Stimulated activated naive CD4-positive, alpha-beta T cell (primary cell): ENCODE data around the gene DCXR.

ENCODE experiments used
- DNase-seq, 6 experiments: peaks; one replicate each; lab custom pipeline; 2025; lab: John Stamatoyannopoulos, UW

Gene DCXR

DNA sequence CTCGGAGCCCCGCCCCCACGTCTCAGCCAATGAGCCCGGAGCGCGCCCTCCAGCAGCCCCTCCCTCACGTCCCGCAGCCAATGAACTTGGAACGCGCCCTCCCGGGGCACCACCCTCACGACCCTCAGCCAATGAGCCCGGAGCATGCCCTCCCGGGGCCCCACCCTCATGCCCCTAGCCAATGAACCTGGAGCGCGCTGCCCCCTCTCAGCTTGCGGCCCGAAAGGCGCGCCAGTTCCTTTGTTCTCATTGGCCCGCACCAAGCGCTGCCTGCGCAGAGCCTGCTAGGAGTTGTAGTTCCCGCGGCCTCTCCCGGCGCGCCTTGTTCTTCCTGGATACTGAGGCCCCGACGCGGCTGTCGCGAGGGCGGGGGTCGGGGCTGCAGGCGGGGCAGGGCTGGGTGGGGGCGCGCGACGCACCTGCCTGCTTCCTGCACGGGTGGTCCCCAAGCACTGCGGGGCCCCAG is 14.5 kb downstream of the DCXR start, which contains the start of gene LRRC45:
Gene LRRC45 (plus strand): TSS at position 325 of the 466 bp plus-strand sequence. CDS start 339 bp downstream, outside the sequence.
- DNase-seq, result peak; percentile 98 to 100 (median 99)

DNA sequence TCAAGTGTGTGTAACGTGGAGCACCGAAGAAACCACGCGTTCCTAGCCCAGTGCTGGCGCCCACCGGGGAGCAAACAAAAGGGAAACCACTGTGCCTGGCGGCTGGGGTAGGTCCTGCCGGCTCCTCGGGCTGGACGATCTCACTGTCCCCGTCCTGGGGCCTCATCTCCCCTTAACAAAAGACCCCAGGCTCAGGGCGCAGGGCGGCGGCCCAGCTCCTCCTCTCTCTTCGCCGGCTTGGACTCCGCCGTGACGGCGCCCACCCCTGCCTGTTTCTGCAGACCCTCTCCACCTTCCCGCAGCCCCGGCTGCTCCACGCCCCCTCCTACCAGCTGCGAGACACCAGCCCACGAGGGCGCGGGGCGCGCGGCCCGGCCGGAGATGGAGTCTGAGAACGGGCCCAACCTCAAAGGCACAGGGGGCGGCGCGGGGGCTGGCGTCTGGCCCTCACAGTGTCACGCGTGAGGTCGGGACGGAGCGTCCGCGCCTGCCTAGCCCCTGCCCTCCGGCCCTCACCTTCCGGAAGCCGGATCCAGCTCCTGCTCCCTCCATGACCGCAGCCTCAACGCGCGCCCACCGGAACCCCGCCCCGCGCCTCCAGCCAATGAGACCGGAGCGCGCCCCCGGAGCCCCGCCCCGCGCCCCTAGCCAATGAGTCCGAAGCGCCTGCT is 15.1 kb downstream of the DCXR start, which contains the start of gene CENPX:
Gene CENPX (minus strand): TSS at position 569 of the 671 bp plus-strand sequence. CDS start 17 bp downstream, at position 552.
- peak in 1 of 6 experiments; percentile 49 for DNase-seq

DNA sequence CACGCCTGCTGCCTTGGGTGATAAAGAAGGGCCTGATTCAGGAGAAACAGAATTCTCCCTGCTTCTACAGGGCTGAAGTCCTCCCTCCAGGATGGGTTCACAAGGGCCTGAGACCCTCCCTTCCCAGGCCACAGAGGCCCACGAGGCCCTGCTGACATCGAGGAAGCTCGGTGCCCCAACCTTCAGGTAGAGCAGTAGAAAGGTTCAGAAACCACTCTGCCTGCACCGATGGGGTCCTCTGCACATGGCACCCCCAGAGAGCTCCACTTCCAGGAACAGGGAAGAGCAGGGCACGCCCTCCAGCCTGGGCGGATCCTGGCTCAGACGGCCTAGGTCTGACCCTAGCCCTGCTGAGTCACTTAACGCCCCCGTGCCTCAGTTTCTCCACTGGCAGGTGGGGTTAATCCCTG is 15.6 kb downstream of the DCXR start:
- DNase-seq, result peak in 1 of 6 experiments; percentile 42

DNA sequence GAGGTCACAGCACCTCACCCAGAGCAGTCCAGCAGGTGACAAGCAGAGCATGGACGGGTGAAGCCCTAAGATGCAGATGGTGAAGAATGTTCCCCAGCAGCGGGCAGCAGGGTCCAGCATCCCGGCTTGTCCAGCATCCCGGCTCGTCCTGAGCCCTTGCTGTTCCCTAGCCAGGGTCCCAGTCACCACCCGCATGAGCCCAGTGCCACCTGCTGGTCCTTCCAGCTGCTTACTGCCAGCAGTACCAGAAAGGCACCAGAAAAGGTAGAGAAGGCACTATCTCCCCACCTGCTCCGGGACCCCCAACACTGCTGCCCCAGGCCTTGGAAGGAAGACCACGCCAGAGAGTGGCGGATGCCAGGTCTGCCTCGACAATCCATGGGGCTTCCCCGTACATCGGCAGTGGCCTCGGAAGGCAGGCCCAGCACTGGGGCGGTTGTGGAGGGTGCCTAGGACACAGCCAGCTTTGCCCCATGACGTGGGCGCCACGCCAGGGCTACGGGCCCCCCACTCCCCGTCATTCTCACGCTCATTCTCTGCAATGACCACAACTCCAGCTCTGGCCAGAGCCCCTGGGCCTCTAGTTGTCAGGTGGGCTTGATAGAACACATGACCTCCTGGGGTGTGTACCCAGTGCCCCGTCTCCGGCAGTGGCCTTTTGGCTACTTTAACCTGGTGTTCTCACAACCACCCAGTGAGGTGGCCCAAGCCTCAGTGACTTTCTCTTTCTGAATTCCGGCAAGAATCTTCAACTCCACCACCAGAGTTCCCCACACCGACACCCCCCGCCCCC is 16.2 kb downstream of the DCXR start:
- peak; percentile 22 to 63 (median 44) for DNase-seq

DNA sequence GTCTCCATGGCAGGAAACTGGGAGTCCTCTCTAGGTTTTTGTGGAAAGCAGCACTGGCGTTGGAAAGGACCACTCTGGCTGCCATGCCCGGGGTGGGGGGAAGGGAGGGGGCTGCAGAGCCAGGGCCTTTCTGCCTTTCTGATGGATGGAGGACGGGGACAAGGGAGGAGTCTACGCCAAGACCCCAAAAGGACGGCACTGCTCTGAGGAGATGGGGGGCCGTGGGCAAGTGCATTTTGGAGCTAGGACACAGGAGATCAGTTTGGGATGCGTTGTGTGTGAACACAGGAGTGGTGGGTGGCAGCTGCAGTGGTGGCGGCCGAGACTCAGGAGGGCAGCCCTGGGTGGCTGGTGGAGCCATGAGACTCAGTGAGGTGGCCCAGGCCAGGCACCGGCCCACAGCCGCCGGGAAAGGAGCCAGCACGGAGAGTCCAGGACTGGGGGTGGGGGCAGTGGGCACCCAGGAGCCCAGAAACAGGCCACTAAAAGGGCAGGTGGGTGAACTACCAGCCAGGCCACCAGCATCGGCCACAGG is 16.9 kb downstream of the DCXR start:
- DNase-seq, result no peak

- DNase-seq, result peak in 5 of 6 experiments; percentile 30 to 59 (median 45)
Measured at GRCh38 chr17:82019690-82020571, 17.6 kb downstream of the DCXR start.

GRCh38 chr17:82018989-82019689 is 18.4 kb downstream of the DCXR start:
- DNase-seq, result no peak

DNA sequence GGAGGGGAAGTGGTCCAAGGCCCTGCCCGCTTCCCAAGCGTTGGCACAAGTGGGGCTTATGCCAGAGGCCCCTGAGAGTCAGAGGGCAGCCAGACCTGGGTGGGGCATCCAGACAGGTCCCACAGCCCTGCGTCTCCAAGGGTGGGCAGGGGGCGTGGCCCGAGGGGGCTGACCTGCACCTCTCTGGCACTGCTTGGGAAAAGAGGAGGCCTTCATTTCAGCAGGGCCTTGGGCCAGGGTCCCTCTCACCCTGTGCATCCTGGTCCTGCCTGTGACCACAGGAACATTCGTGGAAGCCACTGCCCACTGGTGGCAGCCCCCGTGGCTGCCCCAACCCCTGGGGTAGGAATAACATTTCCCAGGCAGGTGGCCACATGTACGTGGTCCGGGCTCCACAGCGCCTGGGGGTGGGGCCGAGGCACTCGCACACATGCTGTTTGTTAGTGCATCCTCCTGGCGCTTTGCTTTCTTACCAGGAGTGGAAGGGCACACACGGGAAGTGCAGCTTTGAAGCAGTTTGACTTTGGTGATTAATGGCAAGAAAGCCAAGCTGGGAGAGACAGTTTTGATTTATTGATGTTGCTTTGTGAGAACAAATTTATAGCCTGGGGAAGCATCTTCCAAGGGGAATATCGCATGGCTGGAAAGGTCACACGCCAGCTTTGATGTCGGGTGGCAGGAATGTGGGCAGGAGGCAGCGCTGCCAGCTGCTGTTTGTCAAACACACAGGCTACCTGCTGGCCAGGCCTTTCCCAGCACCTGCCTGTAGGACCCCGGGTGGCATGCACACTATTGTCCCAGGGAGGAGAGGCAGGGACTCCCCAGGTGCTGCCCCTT is 19.1 kb downstream of the DCXR start:
- DNase-seq, result no peak

- no peak for DNase-seq
Measured at GRCh38 chr17:82017612-82018151, 19.8 kb downstream of the DCXR start.

GRCh38 chr17:82016875-82017459 is 20.5 kb downstream of the DCXR start:
- DNase-seq, result no peak

DNA sequence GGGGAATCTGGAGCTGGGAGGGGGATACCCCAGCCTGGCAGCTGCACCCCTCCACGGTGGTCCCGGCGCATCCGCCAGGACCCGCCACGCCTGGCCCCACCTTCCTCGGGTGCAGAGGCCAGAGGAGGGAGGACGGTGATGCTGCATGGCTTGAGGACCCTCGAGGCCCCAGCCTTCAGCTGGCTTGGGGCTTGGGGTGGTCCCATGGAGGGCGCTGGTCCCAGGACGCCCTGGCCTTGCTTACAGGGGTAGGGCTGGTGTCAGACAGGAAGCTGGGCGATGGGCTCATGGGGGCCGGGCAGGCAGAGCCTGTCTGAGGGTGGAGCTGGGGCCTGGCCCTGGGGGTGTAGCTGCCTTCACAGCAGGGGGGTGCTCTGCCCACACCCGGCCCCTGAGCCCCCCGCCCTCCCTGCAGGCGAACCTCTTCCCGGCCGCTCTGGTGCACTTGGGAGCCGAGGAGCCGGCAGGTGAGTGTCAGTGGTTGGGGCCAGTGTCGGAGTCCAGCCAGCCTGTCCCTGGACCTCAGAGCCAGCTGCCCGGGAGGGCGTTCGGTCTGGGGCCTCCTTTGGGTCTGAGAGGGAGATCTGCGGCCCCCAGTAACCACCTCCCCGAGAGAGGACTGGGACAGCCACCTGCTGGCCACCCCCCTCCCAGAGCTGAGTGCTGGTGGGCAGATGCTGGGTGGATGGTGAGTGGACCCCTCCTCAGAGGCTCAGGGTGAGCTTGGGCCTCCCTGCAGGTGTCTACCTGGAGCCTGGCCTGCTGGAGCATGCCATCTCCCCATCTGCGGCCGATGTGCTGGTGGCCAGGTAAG is 21.2 kb downstream of the DCXR start:
- no peak for DNase-seq

GRCh38 chr17:82015311-82015971 is 22.1 kb downstream of the DCXR start:
- no peak for DNase-seq

- no peak for DNase-seq
Measured at GRCh38 chr17:82014971-82015310, 22.6 kb downstream of the DCXR start.

- no peak for DNase-seq
Measured at GRCh38 chr17:82014432-82014831, 23.1 kb downstream of the DCXR start.

- no peak for DNase-seq
Measured at GRCh38 chr17:82013772-82014321, 23.6 kb downstream of the DCXR start.

DNA sequence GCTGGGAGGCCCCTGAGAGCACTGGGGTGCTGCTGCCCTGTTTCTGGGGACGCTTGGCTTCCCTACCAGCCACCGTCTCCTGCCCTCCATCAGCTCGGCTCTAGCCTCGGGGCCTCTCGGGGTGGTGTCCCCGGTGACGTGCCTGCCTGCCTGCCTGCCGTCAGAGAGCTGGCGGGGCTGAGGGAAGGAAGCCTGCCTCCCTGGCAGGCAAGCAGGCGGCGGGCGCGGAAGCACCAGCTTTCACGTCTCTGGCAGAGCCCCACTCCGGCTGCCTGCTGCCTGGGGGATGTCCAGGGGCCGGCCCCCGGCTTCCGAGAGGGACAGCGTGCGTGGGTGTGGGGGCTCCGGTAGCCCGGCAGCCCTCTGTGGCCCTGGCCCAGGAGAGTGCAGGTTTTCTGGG is 24.2 kb downstream of the DCXR start:
- DNase-seq, result no peak

GRCh38 chr17:82012640-82013295 is 24.7 kb downstream of the DCXR start:
- DNase-seq, result no peak
